NCI-H2227 (cell line): Measurements from ENCODE around the gene EIPR1.

Experiments
- DNase-seq: peaks from one replicate; lab custom pipeline; 2025; ENCODE audit not compliant: unreplicated experiment; lab: John Stamatoyannopoulos, UW

Gene EIPR1

GRCh38 chr2:3160751-3161330 is 216.8 kb downstream of the EIPR1 start:
- no peak for DNase-seq

GRCh38 chr2:3159782-3160545 is 217.7 kb downstream of the EIPR1 start:
- no peak for DNase-seq

- DNase-seq: no peak
Measured at GRCh38 chr2:3154700-3155099, 222.9 kb downstream of the EIPR1 start.

GRCh38 chr2:3154146-3154545 is 223.5 kb downstream of the EIPR1 start:
- DNase-seq: no peak

GRCh38 chr2:3151153-3151918 is 226.3 kb downstream of the EIPR1 start:
- no peak for DNase-seq

GRCh38 chr2:3149441-3150217 is 228.0 kb downstream of the EIPR1 start:
- DNase-seq: no peak

- no peak for DNase-seq
Measured at GRCh38 chr2:3148716-3149115, 228.9 kb downstream of the EIPR1 start.

GRCh38 chr2:3147651-3148530 is 229.7 kb downstream of the EIPR1 start:
- DNase-seq: no peak

- DNase-seq: no peak
Measured at GRCh38 chr2:3146772-3147650, 230.6 kb downstream of the EIPR1 start.

GRCh38 chr2:3146175-3146574 is 231.4 kb downstream of the EIPR1 start:
- no peak for DNase-seq

- DNase-seq: no peak
Measured at GRCh38 chr2:3145471-3146021, 232.1 kb downstream of the EIPR1 start.

GRCh38 chr2:3144856-3145255 is 232.8 kb downstream of the EIPR1 start:
- DNase-seq: no peak

- DNase-seq: no peak
Measured at GRCh38 chr2:3143602-3144001, 234.0 kb downstream of the EIPR1 start.

GRCh38 chr2:3142961-3143571 is 234.6 kb downstream of the EIPR1 start:
- DNase-seq: peak; percentile 12

GRCh38 chr2:3142210-3142609 is 235.4 kb downstream of the EIPR1 start:
- no peak for DNase-seq

- DNase-seq: no peak
Measured at GRCh38 chr2:3141696-3142095, 235.9 kb downstream of the EIPR1 start.

GRCh38 chr2:3139906-3140305 is 237.7 kb downstream of the EIPR1 start:
- DNase-seq: no peak
